Liver (tissue), 9 donors: ENCODE data around the gene ALDH1A1. TPM values are rescaled to one million over a fixed set of nuclear protein-coding genes. Genes with fewer than 3 reads are reported as not detected.

Experiments
- DNase-seq: peaks from one replicate; pipeline ENCODE4 v3.0.0-alpha.2; 2017; ENCODE audit warnings: low spot score
- H3K27ac ChIP-seq, 2 donors: one replicate each; pipeline ENCODE4 v1.7.0; 2013; ENCODE audit warnings: inconsistent platforms in 2 of 2, low read length in 2 of 2, control low read depth in 1 of 2, low read depth in 1 of 2, mild to moderate bottlenecking in 1 of 2
- H3K27me3 ChIP-seq, 4 donors: one replicate each; pipeline versions ENCODE4 v1.6.1 to v1.7.0; 2013; ENCODE audit warnings: low read length in 3 of 4, inconsistent platforms in 1 of 4, mild to moderate bottlenecking in 1 of 4, moderate library complexity in 1 of 4; ENCODE audit not compliant: control insufficient read depth in 4 of 4, insufficient read depth in 4 of 4
- H3K36me3 ChIP-seq, 4 donors: one replicate each; pipeline versions ENCODE4 v1.6.1 to v1.7.0; 2013; ENCODE audit warnings: low read length in 3 of 4, mild to moderate bottlenecking in 3 of 4, low read depth in 1 of 4, moderate library complexity in 1 of 4; ENCODE audit not compliant: control insufficient read depth in 4 of 4, insufficient read depth in 3 of 4
- H3K4me1 ChIP-seq, 4 donors: one replicate each; pipeline versions ENCODE4 v1.6.1 to v1.7.0; 2013; ENCODE audit warnings: low read length in 3 of 4, mild to moderate bottlenecking in 3 of 4, moderate library complexity in 1 of 4; ENCODE audit not compliant: control insufficient read depth in 4 of 4, insufficient read depth in 4 of 4
- H3K4me3 ChIP-seq, 3 donors: one replicate each; pipeline versions ENCODE4 v1.6.1 to v1.7.0; 2013; ENCODE audit warnings: low read length in 3 of 3, control low read depth in 1 of 3, low read depth in 1 of 3, mild to moderate bottlenecking in 1 of 3
- H3K9ac ChIP-seq, 2 donors: one replicate each; pipeline ENCODE4 v1.7.0; 2013; ENCODE audit warnings: low read length in 2 of 2, mild to moderate bottlenecking in 2 of 2, moderate library complexity in 2 of 2, control low read depth in 1 of 2, low read depth in 1 of 2
- H3K9me3 ChIP-seq, 4 donors: one replicate each; pipeline versions ENCODE4 v1.6.1 to v1.7.0; 2013; ENCODE audit warnings: low read length in 3 of 4; ENCODE audit not compliant: control insufficient read depth in 4 of 4
- EGR1 ChIP-seq, 2 donors: IDR thresholded peaks; 2 replicates each; pipeline ENCODE4 v1.6.1; 2016 to 2018; ENCODE audit warnings: antibody characterized with exemption in 2 of 2, low read depth in 2 of 2
- FOXA1 ChIP-seq: IDR thresholded peaks from 2 replicates; pipeline ENCODE4 v1.6.1; 2016; ENCODE audit warnings: antibody characterized with exemption
- FOXA2 ChIP-seq: IDR thresholded peaks from 2 replicates; pipeline ENCODE4 v1.6.1; 2016; ENCODE audit warnings: antibody characterized with exemption
- GABPA ChIP-seq, 2 donors: IDR thresholded peaks in 1 of 2; conservative IDR thresholded peaks in 1 of 2; 2 replicates each; pipeline ENCODE4 v1.6.1; 2016; ENCODE audit warnings: antibody characterized with exemption in 2 of 2, mild to moderate bottlenecking in 1 of 2, moderate library complexity in 1 of 2
- HNF4A ChIP-seq, 2 donors: conservative IDR thresholded peaks; 2 replicates each; pipeline ENCODE4 v1.6.1; 2016; ENCODE audit warnings: antibody characterized with exemption in 2 of 2, mild to moderate bottlenecking in 2 of 2
- HNF4G ChIP-seq: IDR thresholded peaks from 2 replicates; pipeline ENCODE4 v1.6.1; 2016; ENCODE audit warnings: antibody characterized with exemption
- NR2F2 ChIP-seq: IDR thresholded peaks from 2 replicates; pipeline ENCODE4 v1.6.1; 2016; ENCODE audit warnings: antibody characterized with exemption
- RAD21 ChIP-seq, 2 donors: IDR thresholded peaks; 2 replicates each; pipeline ENCODE4 v1.6.1; 2016; ENCODE audit warnings: antibody characterized with exemption in 2 of 2, mild to moderate bottlenecking in 2 of 2
- RXRA ChIP-seq, 2 donors: IDR thresholded peaks; 2 replicates each; pipeline ENCODE4 v1.6.1; 2017 to 2018; ENCODE audit warnings: antibody characterized with exemption in 2 of 2, mild to moderate bottlenecking in 1 of 2
- SP1 ChIP-seq: IDR thresholded peaks from 2 replicates; pipeline ENCODE4 v1.6.1; 2018; ENCODE audit warnings: antibody characterized with exemption, mild to moderate bottlenecking
- TAF1 ChIP-seq: conservative IDR thresholded peaks from 2 replicates; pipeline ENCODE4 v1.6.1; 2016; ENCODE audit warnings: antibody characterized with exemption, mild to moderate bottlenecking
- YY1 ChIP-seq: IDR thresholded peaks from 2 replicates; pipeline ENCODE4 v1.6.1; 2016; ENCODE audit warnings: antibody characterized with exemption, mild to moderate bottlenecking
- WGBS: extraction: QIAGEN DNeasy Blood & Tissue Kit; methylation state at CpG from one replicate; pipeline ENCODE4 v1.1.7; 2013; 5-methylcytosine and 5-hydroxymethylcytosine counted together
- polyA plus RNA-seq, 2 donors: library from polyadenylated mRNA; stranded (reverse) in 1 of 2; unstranded in 1 of 2; fragments of 200-250 nt in 1 of 2; fragments of >200 nt in 1 of 2; fragmentation: Nextera tagmentation in 1 of 2; extraction: Ambion mirVana in 1 of 2; gene quantifications; one replicate each; pipeline versions ENCODE4 v1.2.1 to v1.2.3, GENCODE V29; 2013 to 2015
- total RNA-seq, 2 donors: library from RNA; depleted of rRNA; stranded (reverse); fragments of >200 nt; gene quantifications; one replicate each; pipeline ENCODE4 v1.2.3, GENCODE V29; 2014
- TF ChIP-seq, protein P1 (sequence below): fragments of 150-350 bp; IDR thresholded peaks from 2 replicates; pipeline ENCODE4 v1.5.1; 2017; ENCODE audit warnings: improper control_type of control experiment, low read depth, low read length; ENCODE audit not compliant: missing input control
- TF ChIP-seq, protein P2 (sequence below): IDR thresholded peaks from 2 replicates; pipeline ENCODE4 v1.6.1; 2016; ENCODE audit warnings: antibody characterized with exemption
- TF ChIP-seq, protein P3 (sequence below): IDR thresholded peaks from 2 replicates; pipeline ENCODE4 v1.6.1; 2016; ENCODE audit warnings: antibody characterized with exemption
- TF ChIP-seq, protein P4 (sequence below): IDR thresholded peaks from 2 replicates; pipeline ENCODE4 v1.6.1; 2016; ENCODE audit warnings: antibody characterized with exemption
- TF ChIP-seq, protein P5 (sequence below): IDR thresholded peaks from 2 replicates; pipeline ENCODE4 v1.6.1; 2016; ENCODE audit warnings: antibody characterized with exemption, mild to moderate bottlenecking
- donor health status: healthy.
- donor health status: healthy.
- donor health status: healthy.
- donor health status: healthy.
- donor health status: healthy.

ALDH1A1 gene
- total and polyA plus RNA-seq, 4 donors: 118 to 433 (median 193) TPM

DNA sequence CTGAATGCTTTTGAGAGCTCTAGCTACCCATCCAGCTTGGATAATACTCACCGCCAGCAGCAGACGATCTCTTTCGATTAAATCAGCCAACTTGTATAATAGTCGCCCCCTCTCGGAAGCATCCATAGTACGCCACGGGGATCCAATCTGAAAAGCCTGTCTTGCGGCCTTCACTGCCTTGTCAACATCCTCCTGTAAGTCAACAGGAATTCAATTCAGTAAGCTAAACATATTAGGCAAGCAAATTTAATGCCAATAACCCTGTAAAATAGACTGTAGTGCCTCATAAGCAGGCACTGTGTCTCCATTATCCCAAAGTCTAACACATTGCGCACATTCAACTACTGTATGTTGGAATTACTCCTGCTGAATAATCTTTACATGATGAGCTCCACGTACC, 22.0 kb downstream of the ALDH1A1 start:
- WGBS: 95% methylated on average over 10 of the region's 10 CpGs
- Histone ChIP-seq H3K4me3 (no peak overlapping the region), H3K27ac (no peak overlapping the region), H3K27me3 (no peaks in the 10 kb centered on the region), H3K4me1 (peaks cover 3 to 31% (median 20%) of the 10 kb centered on the region in 4 donors), H3K9ac (no peak overlapping the region), H3K36me3 (peaks cover 2 to 41% (median 25%) of the 10 kb centered on the region in 4 donors), H3K9me3 (no peaks in the 10 kb centered on the region)
- DNase-seq: no peak
- TF ChIP-seq TAF1 (no peak), SP1 (no peak), RXRA (IDR thresholded peaks at IDR 0.05) (no peak)

DNA sequence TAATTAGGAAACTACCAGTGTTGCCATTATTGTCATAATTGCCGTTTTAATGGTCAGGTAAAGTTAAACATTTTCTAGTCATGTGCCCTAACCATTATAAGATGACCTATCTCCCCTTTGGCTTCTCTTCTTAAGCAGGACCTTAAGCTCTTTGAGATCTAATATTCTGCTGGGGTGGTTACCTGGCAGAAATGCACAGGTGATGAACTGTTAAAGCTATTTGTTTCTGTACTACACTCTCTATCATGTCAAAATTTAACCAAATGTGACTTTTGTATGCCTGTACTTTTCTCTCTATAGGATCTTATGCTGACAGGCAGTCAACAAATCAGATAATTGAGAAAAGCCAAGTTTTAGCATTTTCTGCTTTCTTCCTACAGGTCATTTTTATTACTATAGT, 23.3 kb downstream of the ALDH1A1 start:
- Histone ChIP-seq H3K4me1 (peaks cover 8 to 32% (median 17%) of the 10 kb centered on the region in 4 donors), H3K9me3 (no peaks in the 10 kb centered on the region), H3K27ac (no peak overlapping the region), H3K27me3 (no peaks in the 10 kb centered on the region), H3K4me3 (no peak overlapping the region), H3K9ac (no peak overlapping the region), H3K36me3 (peaks cover 2 to 45% (median 25%) of the 10 kb centered on the region in 4 donors)
- TF ChIP-seq, protein P1, sequence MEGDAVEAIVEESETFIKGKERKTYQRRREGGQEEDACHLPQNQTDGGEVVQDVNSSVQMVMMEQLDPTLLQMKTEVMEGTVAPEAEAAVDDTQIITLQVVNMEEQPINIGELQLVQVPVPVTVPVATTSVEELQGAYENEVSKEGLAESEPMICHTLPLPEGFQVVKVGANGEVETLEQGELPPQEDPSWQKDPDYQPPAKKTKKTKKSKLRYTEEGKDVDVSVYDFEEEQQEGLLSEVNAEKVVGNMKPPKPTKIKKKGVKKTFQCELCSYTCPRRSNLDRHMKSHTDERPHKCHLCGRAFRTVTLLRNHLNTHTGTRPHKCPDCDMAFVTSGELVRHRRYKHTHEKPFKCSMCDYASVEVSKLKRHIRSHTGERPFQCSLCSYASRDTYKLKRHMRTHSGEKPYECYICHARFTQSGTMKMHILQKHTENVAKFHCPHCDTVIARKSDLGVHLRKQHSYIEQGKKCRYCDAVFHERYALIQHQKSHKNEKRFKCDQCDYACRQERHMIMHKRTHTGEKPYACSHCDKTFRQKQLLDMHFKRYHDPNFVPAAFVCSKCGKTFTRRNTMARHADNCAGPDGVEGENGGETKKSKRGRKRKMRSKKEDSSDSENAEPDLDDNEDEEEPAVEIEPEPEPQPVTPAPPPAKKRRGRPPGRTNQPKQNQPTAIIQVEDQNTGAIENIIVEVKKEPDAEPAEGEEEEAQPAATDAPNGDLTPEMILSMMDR: no peak
- TF ChIP-seq GABPA (IDR thresholded peaks at IDR 0.05 in 1 of 2, conservative IDR thresholded peaks at IDR 0.05 in 1 of 2) (no peak), NR2F2 (no peak), FOXA1 (no peak), TAF1 (no peak), RAD21 (IDR thresholded peaks at IDR 0.05) (no peak), HNF4A (conservative IDR thresholded peaks at IDR 0.05) (no peak), SP1 (no peak)
- TF ChIP-seq, protein P2, sequence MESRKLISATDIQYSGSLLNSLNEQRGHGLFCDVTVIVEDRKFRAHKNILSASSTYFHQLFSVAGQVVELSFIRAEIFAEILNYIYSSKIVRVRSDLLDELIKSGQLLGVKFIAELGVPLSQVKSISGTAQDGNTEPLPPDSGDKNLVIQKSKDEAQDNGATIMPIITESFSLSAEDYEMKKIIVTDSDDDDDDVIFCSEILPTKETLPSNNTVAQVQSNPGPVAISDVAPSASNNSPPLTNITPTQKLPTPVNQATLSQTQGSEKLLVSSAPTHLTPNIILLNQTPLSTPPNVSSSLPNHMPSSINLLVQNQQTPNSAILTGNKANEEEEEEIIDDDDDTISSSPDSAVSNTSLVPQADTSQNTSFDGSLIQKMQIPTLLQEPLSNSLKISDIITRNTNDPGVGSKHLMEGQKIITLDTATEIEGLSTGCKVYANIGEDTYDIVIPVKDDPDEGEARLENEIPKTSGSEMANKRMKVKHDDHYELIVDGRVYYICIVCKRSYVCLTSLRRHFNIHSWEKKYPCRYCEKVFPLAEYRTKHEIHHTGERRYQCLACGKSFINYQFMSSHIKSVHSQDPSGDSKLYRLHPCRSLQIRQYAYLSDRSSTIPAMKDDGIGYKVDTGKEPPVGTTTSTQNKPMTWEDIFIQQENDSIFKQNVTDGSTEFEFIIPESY: no peak
- TF ChIP-seq, protein P3, sequence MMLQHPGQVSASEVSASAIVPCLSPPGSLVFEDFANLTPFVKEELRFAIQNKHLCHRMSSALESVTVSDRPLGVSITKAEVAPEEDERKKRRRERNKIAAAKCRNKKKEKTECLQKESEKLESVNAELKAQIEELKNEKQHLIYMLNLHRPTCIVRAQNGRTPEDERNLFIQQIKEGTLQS: no peak
- 79% methylated on average over 1 of the region's 1 CpG for WGBS
- no peak for DNase-seq

DNA sequence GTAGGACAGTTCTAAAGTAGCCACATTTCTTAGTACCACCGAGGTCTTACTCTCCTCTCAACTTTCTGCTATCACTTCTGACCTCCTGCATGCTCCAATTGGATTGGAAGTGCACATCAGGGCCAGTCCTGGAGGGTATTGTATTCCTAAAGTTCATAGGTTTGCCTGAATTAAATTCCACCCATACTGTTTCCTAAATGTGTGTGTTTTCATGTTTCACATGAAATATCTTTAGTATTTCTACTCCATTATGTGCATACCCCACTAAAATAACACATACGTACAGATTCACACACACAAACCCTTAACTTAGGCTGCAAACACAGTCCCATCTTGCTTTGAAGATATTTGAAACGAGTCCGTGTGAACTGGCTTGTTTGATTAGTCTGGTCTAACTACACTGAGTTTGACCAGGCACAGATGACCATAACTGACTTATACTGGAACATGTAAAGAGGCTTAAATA, 24.8 kb downstream of the ALDH1A1 start:
- Histone ChIP-seq H3K27me3 (no peaks in the 10 kb centered on the region), H3K9ac (no peak overlapping the region), H3K4me1 (peaks cover 4 to 20% (median 7%) of the 10 kb centered on the region in 4 donors), H3K4me3 (no peak overlapping the region), H3K9me3 (no peaks in the 10 kb centered on the region), H3K36me3 (peaks cover 4 to 57% (median 27%) of the 10 kb centered on the region in 4 donors), H3K27ac (no peak overlapping the region)
- DNase-seq: no peak
- 79% methylated on average over 4 of the region's 4 CpGs for WGBS
- TF ChIP-seq, protein P4, sequence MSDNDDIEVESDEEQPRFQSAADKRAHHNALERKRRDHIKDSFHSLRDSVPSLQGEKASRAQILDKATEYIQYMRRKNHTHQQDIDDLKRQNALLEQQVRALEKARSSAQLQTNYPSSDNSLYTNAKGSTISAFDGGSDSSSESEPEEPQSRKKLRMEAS: no peak
- TF ChIP-seq FOXA2 (no peak), SP1 (no peak), RXRA (IDR thresholded peaks at IDR 0.05) (no peak), HNF4G (no peak), NR2F2 (no peak), YY1 (no peak), EGR1 (IDR thresholded peaks at IDR 0.05; ENCODE audit: low read depth in 2 of 2) (no peak), TAF1 (no peak)
- TF ChIP-seq, protein P1: no peak
- TF ChIP-seq, protein P5, sequence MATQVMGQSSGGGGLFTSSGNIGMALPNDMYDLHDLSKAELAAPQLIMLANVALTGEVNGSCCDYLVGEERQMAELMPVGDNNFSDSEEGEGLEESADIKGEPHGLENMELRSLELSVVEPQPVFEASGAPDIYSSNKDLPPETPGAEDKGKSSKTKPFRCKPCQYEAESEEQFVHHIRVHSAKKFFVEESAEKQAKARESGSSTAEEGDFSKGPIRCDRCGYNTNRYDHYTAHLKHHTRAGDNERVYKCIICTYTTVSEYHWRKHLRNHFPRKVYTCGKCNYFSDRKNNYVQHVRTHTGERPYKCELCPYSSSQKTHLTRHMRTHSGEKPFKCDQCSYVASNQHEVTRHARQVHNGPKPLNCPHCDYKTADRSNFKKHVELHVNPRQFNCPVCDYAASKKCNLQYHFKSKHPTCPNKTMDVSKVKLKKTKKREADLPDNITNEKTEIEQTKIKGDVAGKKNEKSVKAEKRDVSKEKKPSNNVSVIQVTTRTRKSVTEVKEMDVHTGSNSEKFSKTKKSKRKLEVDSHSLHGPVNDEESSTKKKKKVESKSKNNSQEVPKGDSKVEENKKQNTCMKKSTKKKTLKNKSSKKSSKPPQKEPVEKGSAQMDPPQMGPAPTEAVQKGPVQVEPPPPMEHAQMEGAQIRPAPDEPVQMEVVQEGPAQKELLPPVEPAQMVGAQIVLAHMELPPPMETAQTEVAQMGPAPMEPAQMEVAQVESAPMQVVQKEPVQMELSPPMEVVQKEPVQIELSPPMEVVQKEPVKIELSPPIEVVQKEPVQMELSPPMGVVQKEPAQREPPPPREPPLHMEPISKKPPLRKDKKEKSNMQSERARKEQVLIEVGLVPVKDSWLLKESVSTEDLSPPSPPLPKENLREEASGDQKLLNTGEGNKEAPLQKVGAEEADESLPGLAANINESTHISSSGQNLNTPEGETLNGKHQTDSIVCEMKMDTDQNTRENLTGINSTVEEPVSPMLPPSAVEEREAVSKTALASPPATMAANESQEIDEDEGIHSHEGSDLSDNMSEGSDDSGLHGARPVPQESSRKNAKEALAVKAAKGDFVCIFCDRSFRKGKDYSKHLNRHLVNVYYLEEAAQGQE: no peak
